ENCODE data around the gene KRTAP5-11.
"Not testable (repeated sequence)": the region's sequence is repeated elsewhere in the genome, so short reads cannot be mapped to it uniquely, and the experiment has no call there.

The KRTAP5-11 gene

DNA sequence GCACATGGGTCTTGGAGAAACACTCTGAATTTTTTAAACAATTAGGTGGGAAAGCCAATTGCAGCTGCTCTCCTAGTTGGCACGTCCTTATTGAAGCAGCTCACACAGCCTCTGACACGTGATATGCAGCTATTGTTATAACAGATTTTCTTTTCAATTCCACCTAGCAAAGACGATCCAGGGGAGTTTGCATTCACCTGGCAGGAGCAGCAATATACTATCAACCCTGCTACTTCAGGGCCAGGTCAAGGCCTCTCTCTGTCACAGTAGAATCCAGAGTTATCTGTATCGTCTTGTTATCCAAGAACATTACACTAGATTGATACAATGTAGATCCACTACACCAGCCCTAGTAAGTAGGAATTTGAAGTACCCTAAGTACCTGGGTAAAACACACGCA, 8.3 kb downstream of the KRTAP5-11 start:
- Histone ChIP-seq H3K27ac (ENCODE audit: low read depth, low read length, poor library complexity, severe bottlenecking) (no peak overlapping the region), H3K9ac (ENCODE audit: low read length) (no peak overlapping the region), H3F3A (ENCODE audit: insufficient read depth, low read length) (no peaks in the 10 kb centered on the region), H3K9me2 (ENCODE audit: low read depth, low read length) (no peaks in the 10 kb centered on the region), H3K4me3 (ENCODE audit: low read depth, low read length, poor library complexity, severe bottlenecking) (no peak overlapping the region), H3K4me2 (ENCODE audit: low read length) (no peak overlapping the region), H3K9me3 (ENCODE audit: low read length) (no peaks in the 10 kb centered on the region), H3K79me2 (ENCODE audit: insufficient read depth, low read length) (no peaks in the 10 kb centered on the region), H3K27me3 (ENCODE audit: insufficient read depth, low read length) (peaks cover 5% of the 10 kb centered on the region; the same call in 1 of the 2 replicates), H2AFZ (ENCODE audit: low read length) (no peak overlapping the region), H3K4me1 (ENCODE audit: insufficient read depth, low read length, severe bottlenecking) (no peaks in the 10 kb centered on the region), H4K20me1 (ENCODE audit: insufficient read depth, low read length) (no peaks in the 10 kb centered on the region), H3K36me3 (ENCODE audit: insufficient read depth, low read length) (no peaks in the 10 kb centered on the region)
- no peak for TF ChIP-seq EZH2 (IDR thresholded peaks at IDR 0.05; ENCODE audit: borderline replicate concordance, low read length)
- TF ChIP-seq, protein P1, sequence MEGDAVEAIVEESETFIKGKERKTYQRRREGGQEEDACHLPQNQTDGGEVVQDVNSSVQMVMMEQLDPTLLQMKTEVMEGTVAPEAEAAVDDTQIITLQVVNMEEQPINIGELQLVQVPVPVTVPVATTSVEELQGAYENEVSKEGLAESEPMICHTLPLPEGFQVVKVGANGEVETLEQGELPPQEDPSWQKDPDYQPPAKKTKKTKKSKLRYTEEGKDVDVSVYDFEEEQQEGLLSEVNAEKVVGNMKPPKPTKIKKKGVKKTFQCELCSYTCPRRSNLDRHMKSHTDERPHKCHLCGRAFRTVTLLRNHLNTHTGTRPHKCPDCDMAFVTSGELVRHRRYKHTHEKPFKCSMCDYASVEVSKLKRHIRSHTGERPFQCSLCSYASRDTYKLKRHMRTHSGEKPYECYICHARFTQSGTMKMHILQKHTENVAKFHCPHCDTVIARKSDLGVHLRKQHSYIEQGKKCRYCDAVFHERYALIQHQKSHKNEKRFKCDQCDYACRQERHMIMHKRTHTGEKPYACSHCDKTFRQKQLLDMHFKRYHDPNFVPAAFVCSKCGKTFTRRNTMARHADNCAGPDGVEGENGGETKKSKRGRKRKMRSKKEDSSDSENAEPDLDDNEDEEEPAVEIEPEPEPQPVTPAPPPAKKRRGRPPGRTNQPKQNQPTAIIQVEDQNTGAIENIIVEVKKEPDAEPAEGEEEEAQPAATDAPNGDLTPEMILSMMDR (IDR thresholded peaks at IDR 0.05; ENCODE audit: low read length) = no peak

DNA sequence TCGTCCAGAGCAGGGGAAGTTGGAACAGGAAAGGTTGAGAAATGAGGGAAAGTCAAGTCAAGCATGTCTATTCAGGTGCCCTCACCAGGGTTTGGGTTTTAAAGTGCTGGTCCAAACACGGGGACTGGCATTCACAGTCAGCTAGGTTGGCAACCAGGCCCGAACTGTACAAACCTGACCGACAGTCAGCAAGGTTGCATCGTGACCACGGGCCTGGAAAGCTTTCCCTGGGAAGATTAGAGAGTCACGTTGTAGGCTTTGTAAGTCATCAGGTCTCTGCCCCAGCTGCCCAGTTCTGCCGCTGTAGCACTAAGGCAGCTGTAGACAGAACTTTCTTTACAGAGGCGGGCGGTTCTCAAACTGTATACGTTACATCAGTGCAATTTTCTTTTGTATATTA, 9.9 kb downstream of the KRTAP5-11 start:
- H3K4me1 ChIP-seq (ENCODE audit: insufficient read depth, low read length, severe bottlenecking) = no peaks in the 10 kb centered on the region
- H3K27ac ChIP-seq (ENCODE audit: low read depth, low read length, poor library complexity, severe bottlenecking) = no peak overlapping the region
- peaks cover 5% of the 10 kb centered on the region; the same call in 1 of the 2 replicates for H3K27me3 ChIP-seq (ENCODE audit: insufficient read depth, low read length)
- H3K9me2 ChIP-seq (ENCODE audit: low read depth, low read length) = no peaks in the 10 kb centered on the region
- no peak overlapping the region for H3K4me2 ChIP-seq (ENCODE audit: low read length)
- no peaks in the 10 kb centered on the region for H3K36me3 ChIP-seq (ENCODE audit: insufficient read depth, low read length)
- H3K4me3 ChIP-seq (ENCODE audit: low read depth, low read length, poor library complexity, severe bottlenecking) = no peak overlapping the region
- no peak overlapping the region for H3K9ac ChIP-seq (ENCODE audit: low read length)
- H3F3A ChIP-seq (ENCODE audit: insufficient read depth, low read length) = no peaks in the 10 kb centered on the region
- H2AFZ ChIP-seq (ENCODE audit: low read length) = no peak overlapping the region
- no peaks in the 10 kb centered on the region for H4K20me1 ChIP-seq (ENCODE audit: insufficient read depth, low read length)
- H3K79me2 ChIP-seq (ENCODE audit: insufficient read depth, low read length) = no peaks in the 10 kb centered on the region
- no peak for TF ChIP-seq EZH2 (IDR thresholded peaks at IDR 0.05; ENCODE audit: borderline replicate concordance, low read length)
- TF ChIP-seq, protein P1 (IDR thresholded peaks at IDR 0.05; ENCODE audit: low read length) = no peak
- no peaks in the 10 kb centered on the region for H3K9me3 ChIP-seq (ENCODE audit: low read length)

DNA sequence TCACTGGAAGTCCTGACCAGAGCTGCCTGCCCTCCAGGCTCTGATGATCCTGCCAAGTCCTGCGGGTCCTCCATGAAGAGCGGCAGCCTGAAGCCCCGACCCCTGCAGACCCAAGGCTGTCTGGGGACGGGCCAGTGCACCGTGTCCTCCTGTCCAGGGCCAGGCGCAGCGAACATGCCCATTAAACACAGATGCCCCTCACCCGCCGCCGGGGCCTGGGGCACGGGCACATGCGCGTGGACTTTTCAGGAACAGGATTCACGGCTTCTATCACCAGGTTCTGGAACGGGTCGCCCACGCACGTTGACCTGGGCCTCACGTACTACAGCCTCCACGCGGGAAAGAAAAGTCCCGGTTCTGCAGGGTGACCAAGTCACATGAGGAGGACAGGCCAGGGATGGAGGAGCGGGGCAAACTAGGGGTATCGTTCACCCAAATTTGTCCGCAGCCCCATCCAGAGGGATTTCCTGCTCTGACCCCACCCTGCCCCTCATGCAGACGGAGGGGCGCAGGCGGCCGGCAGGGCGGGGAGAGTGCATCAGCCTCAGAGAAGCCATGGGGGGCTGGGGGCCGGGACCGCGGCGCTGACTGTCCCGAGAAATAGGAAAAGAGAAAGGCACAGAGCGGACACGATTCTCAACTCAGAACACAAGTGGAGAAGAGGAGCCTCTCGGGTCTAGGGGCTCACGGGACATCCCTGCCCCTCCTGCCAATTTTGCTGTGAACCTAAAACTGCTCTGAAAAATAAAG, 11.4 kb downstream of the KRTAP5-11 start:
- not testable (repeated sequence) for H3K4me3 ChIP-seq (ENCODE audit: low read depth, low read length, poor library complexity, severe bottlenecking); H3K27ac ChIP-seq (ENCODE audit: low read depth, low read length, poor library complexity, severe bottlenecking); H4K20me1 ChIP-seq (ENCODE audit: insufficient read depth, low read length); H3K9ac ChIP-seq (ENCODE audit: low read length); H3K4me1 ChIP-seq (ENCODE audit: insufficient read depth, low read length, severe bottlenecking); H3F3A ChIP-seq (ENCODE audit: insufficient read depth, low read length); H3K36me3 ChIP-seq (ENCODE audit: insufficient read depth, low read length); H3K9me3 ChIP-seq (ENCODE audit: low read length); H3K9me2 ChIP-seq (ENCODE audit: low read depth, low read length); H2AFZ ChIP-seq (ENCODE audit: low read length); H3K27me3 ChIP-seq (ENCODE audit: insufficient read depth, low read length); H3K4me2 ChIP-seq (ENCODE audit: low read length); H3K79me2 ChIP-seq (ENCODE audit: insufficient read depth, low read length)
